CD14-positive monocyte (primary cell): ENCODE data around the gene ACTR2. TPM values are rescaled to one million over a fixed set of nuclear protein-coding genes. Genes with fewer than 3 reads are reported as not detected.
"Not testable (repeated sequence)": the region's sequence is repeated elsewhere in the genome, so short reads cannot be mapped to it uniquely, and the experiment has no call there.

Source experiments
- DNase-seq, 3 donors: peaks; one replicate each; pipeline ENCODE4 v3.0.0-alpha.2; 2011 to 2022
- H2AFZ ChIP-seq: 2 replicates; pipeline ENCODE4 v1.6.0; 2012; ENCODE audit warnings: mild to moderate bottlenecking, low read depth, low read length, inconsistent platforms; ENCODE audit not compliant: insufficient read depth, poor library complexity, severe bottlenecking
- H3K27ac ChIP-seq, 2 donors: 1 replicate in 1 of 2; 2 replicates in 1 of 2; pipeline ENCODE4 v1.5.1; 2012 to 2013; ENCODE audit warnings: low read length in 2 of 2, control low read depth in 1 of 2, inconsistent platforms in 1 of 2, low read depth in 1 of 2, mild to moderate bottlenecking in 1 of 2
- H3K27me3 ChIP-seq, 2 donors: one replicate each; pipeline versions ENCODE4 v1.6.0 to v1.6.1; 2011 to 2013; ENCODE audit warnings: low read length in 2 of 2; ENCODE audit not compliant: control insufficient read depth in 2 of 2, insufficient read depth in 2 of 2
- H3K36me3 ChIP-seq, 2 donors: replicated peaks in 1 of 2; 1 replicate in 1 of 2; 2 replicates in 1 of 2; pipeline versions ENCODE4 v1.5.1 to v1.6.1; 2012 to 2013; ENCODE audit warnings: low read length in 2 of 2, control low read depth in 1 of 2, inconsistent platforms in 1 of 2, mild to moderate bottlenecking in 1 of 2; ENCODE audit not compliant: insufficient read depth in 2 of 2, control insufficient read depth in 1 of 2
- H3K4me1 ChIP-seq, 2 donors: 1 replicate in 1 of 2; 2 replicates in 1 of 2; pipeline versions ENCODE4 v1.5.1 to v1.6.1; 2012 to 2013; ENCODE audit warnings: low read length in 2 of 2, control low read depth in 1 of 2, inconsistent platforms in 1 of 2, mild to moderate bottlenecking in 1 of 2, moderate library complexity in 1 of 2; ENCODE audit not compliant: insufficient read depth in 2 of 2, control insufficient read depth in 1 of 2
- H3K4me2 ChIP-seq: replicated peaks from 2 replicates; pipeline ENCODE3; 2012; ENCODE audit warnings: low read length, moderate library complexity, mild to moderate bottlenecking; ENCODE audit not compliant: poor library complexity, severe bottlenecking; ENCODE audit errors: extremely low read depth
- H3K4me3 ChIP-seq, 3 experiments: fragments of 200-600 bp in 1 of 3; sonication (generic) in 1 of 3; replicated peaks in 1 of 3; 1 replicate in 2 of 3; 2 replicates in 1 of 3; pipeline ENCODE4 v1.5.1; 2011 to 2013; ENCODE audit warnings: low read length in 3 of 3, mild to moderate bottlenecking in 3 of 3, control low read depth in 2 of 3, low read depth in 2 of 3, inconsistent platforms in 1 of 3, moderate library complexity in 1 of 3
- H3K79me2 ChIP-seq: 2 replicates; pipeline ENCODE4 v1.6.0; 2012; ENCODE audit warnings: mild to moderate bottlenecking, control low read depth, inconsistent platforms, low read length, moderate library complexity; ENCODE audit not compliant: insufficient read depth
- H3K9ac ChIP-seq: 2 replicates; pipeline ENCODE4 v1.6.0; 2017; ENCODE audit warnings: low read length, mild to moderate bottlenecking; ENCODE audit not compliant: insufficient read depth, poor library complexity, severe bottlenecking
- H3K9me3 ChIP-seq, 2 donors: replicated peaks in 1 of 2; 1 replicate in 1 of 2; 2 replicates in 1 of 2; pipeline versions ENCODE4 v1.5.1 to v1.6.1; 2012 to 2013; ENCODE audit warnings: low read length in 2 of 2, control low read depth in 1 of 2; ENCODE audit not compliant: control insufficient read depth in 1 of 2, insufficient read depth in 1 of 2
- H4K20me1 ChIP-seq: 2 replicates; pipeline ENCODE4 v1.6.0; 2012; ENCODE audit warnings: mild to moderate bottlenecking, low read length, control low read depth, moderate library complexity; ENCODE audit not compliant: insufficient read depth
- H3K27ac Mint-ChIP-seq, 7 donors: one replicate each; pipeline ENCODE4 v1.8.0; 2020; ENCODE audit warnings: mild to moderate bottlenecking in 7 of 7, mixed read lengths in 7 of 7, moderate library complexity in 6 of 7, inconsistent platforms in 2 of 7
- H3K27me3 Mint-ChIP-seq, 3 donors: one replicate each; pipeline ENCODE4 v1.8.0; 2021 to 2022; ENCODE audit warnings: low read depth in 3 of 3, mild to moderate bottlenecking in 3 of 3, mixed read lengths in 3 of 3, moderate library complexity in 3 of 3, inconsistent platforms in 1 of 3
- H3K36me3 Mint-ChIP-seq, 2 donors: one replicate each; pipeline ENCODE4 v1.8.0; 2020; ENCODE audit warnings: mixed read lengths in 2 of 2, inconsistent platforms in 1 of 2, mild to moderate bottlenecking in 1 of 2
- H3K4me1 Mint-ChIP-seq: one replicate; pipeline ENCODE4 v1.8.0; 2020; ENCODE audit warnings: mild to moderate bottlenecking, mixed read lengths
- H3K4me3 Mint-ChIP-seq, 2 donors: one replicate each; pipeline ENCODE4 v1.8.0; 2020; ENCODE audit warnings: mild to moderate bottlenecking in 2 of 2, mixed read lengths in 2 of 2, moderate library complexity in 1 of 2
- H3K9me3 Mint-ChIP-seq, 7 donors: one replicate each; pipeline ENCODE4 v1.8.0; 2020 to 2022; ENCODE audit warnings: mixed read lengths in 7 of 7, mild to moderate bottlenecking in 6 of 7, moderate library complexity in 6 of 7, inconsistent platforms in 2 of 7
- CTCF ChIP-seq: fragments of 200-600 bp; IDR thresholded peaks from one replicate; pipeline ENCODE4 v1.8.0; 2022; ENCODE audit warnings: antibody characterized with exemption, mild to moderate bottlenecking
- WGBS: methylation state at CpG from one replicate; pipeline ENCODE4 v1.1.5; 2013; ENCODE audit warnings: missing lambda C conversion rate; ENCODE audit not compliant: insufficient coverage; 5-methylcytosine and 5-hydroxymethylcytosine counted together
- intact Hi-C, 2 donors: fragments of 100-400 bp; cut with micrococcal nuclease; formaldehyde crosslinking; loops; one replicate each; pipeline versions ENCODE4 v1.15.0 to v1.15.1; 2023
- polyA plus RNA-seq, 3 donors: library from polyadenylated mRNA; depleted of rRNA in 1 of 3; unstranded in 2 of 3; stranded (reverse) in 1 of 3; fragments of 300-500 nt in 2 of 3; fragments of >200 nt in 1 of 3; fragmentation: Illumina TruSeq in 2 of 3; gene quantifications; 1 replicate in 2 of 3; 2 replicates in 1 of 3; pipeline ENCODE4 v1.2.3, GENCODE V29; 2012 to 2021

The ACTR2 gene
- polyA plus RNA-seq, 3 donors = 88.7 to 560 (median 342) TPM

- Mint-ChIP-seq H3K4me1 (peaks cover 51% of the 10 kb centered on the region), H3K27me3 (peaks cover 0 to 4% (median 0%) of the 10 kb centered on the region in 3 donors), H3K36me3 (peaks cover 17 to 44% of the 10 kb centered on the region in 2 donors), H3K9me3 (peaks cover 0 to 2% (median 0%) of the 10 kb centered on the region in 7 donors), H3K4me3 (peak overlapping the region; percentile 7 to 37), H3K27ac (peak overlapping the region; percentile 82 to 94 (median 89))
- Histone ChIP-seq H2AFZ (no peak overlapping the region), H4K20me1 (peaks cover 89% of the 10 kb centered on the region), H3K36me3 (peaks cover 8 to 36% of the 10 kb centered on the region in 2 donors), H3K9me3 (no peaks in the 10 kb centered on the region), H3K4me3 (peak overlapping the region in 1 of 3 experiments; percentile 27), H3K4me2 (peak overlapping the region; percentile 73), H3K79me2 (peaks cover 100% of the 10 kb centered on the region), H3K9ac (no peak overlapping the region), H3K27ac (peak overlapping the region; percentile 54 to 84), H3K4me1 (peaks cover 48 to 70% of the 10 kb centered on the region in 2 donors), H3K27me3 (no peaks in the 10 kb centered on the region)
- WGBS = 60% methylated on average over 1 of the region's 2 CpGs
- peak; percentile 50 to 74 (median 64) for DNase-seq
- intact Hi-C loops = no loop called here
- TF ChIP-seq CTCF = no peak
These were observed 5.0 kb downstream of the ACTR2 start for GRCh38 chr2:65232636-65233035.

- H3K4me1 ChIP-seq = peaks cover 0 to 5% of the 10 kb centered on the region in 2 donors
- Mint-ChIP-seq H3K4me3 (no peak overlapping the region), H3K27ac (peak overlapping the region in 1 of 7 donors; percentile 26), H3K36me3 (peaks cover 37 to 57% of the 10 kb centered on the region in 2 donors), H3K9me3 (no peaks in the 10 kb centered on the region), H3K4me1 (peaks cover 11% of the 10 kb centered on the region), H3K27me3 (peaks cover 0 to 2% (median 0%) of the 10 kb centered on the region in 3 donors)
- H3K27ac ChIP-seq = peak overlapping the region in 1 of 2 donors; percentile 6
- peaks cover 100% of the 10 kb centered on the region for H4K20me1 ChIP-seq
- TF ChIP-seq CTCF = no peak
- peaks cover 49 to 77% of the 10 kb centered on the region in 2 donors for H3K36me3 ChIP-seq
- H2AFZ ChIP-seq = no peak overlapping the region
- 86% methylated on average over 2 of the region's 3 CpGs for WGBS
- H3K9ac ChIP-seq = no peak overlapping the region
- H3K79me2 ChIP-seq = peaks cover 100% of the 10 kb centered on the region
- no peak overlapping the region for H3K4me3 ChIP-seq
- H3K27me3 ChIP-seq = no peaks in the 10 kb centered on the region
- no peak for DNase-seq
- no peaks in the 10 kb centered on the region for H3K9me3 ChIP-seq
- no peak overlapping the region for H3K4me2 ChIP-seq
- intact Hi-C loops = no loop called here
These were observed 13.0 kb downstream of the ACTR2 start for GRCh38 chr2:65240657-65241056.

DNA sequence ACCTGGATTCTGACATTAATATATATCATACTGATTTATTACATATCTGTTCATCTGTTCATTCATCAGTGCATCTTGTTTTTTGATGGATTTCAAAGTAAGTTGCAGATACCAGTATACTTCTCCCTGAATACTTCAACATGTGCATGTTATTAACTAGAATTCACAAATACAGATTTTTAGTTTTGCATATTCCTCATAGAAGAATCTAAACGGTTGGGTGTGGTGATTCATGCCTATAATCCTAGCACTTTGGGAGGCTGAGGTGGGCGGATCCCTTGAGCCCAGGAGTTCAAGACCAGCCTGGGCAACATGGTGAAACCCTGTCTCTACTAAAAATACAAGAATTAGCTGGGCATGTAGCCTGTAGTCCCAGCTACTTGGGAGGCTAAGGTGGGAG lies 16.8 kb downstream of the ACTR2 start:
- DNase-seq, H3K4me3 Mint-ChIP-seq, H3K27ac ChIP-seq, H3K4me3 ChIP-seq, H2AFZ ChIP-seq, H3K9me3 Mint-ChIP-seq, H3K27me3 Mint-ChIP-seq, H3K4me2 ChIP-seq, H3K27me3 ChIP-seq, H3K4me1 ChIP-seq, H3K9me3 ChIP-seq, H3K4me1 Mint-ChIP-seq, H3K9ac ChIP-seq, intact Hi-C loops: not testable (repeated sequence)
- peaks cover 55 to 72% of the 10 kb centered on the region in 2 donors for H3K36me3 Mint-ChIP-seq
- peak overlapping the region in 1 of 7 donors; percentile 74 for H3K27ac Mint-ChIP-seq
- WGBS = no CpG with 5 or more reads among the region's 2 CpGs
- peaks cover 73 to 93% of the 10 kb centered on the region in 2 donors for H3K36me3 ChIP-seq
- H3K79me2 ChIP-seq = peaks cover 100% of the 10 kb centered on the region
- H4K20me1 ChIP-seq = peaks cover 100% of the 10 kb centered on the region
